ENCODE measurements around the gene FANCC.

The FANCC gene

DNA sequence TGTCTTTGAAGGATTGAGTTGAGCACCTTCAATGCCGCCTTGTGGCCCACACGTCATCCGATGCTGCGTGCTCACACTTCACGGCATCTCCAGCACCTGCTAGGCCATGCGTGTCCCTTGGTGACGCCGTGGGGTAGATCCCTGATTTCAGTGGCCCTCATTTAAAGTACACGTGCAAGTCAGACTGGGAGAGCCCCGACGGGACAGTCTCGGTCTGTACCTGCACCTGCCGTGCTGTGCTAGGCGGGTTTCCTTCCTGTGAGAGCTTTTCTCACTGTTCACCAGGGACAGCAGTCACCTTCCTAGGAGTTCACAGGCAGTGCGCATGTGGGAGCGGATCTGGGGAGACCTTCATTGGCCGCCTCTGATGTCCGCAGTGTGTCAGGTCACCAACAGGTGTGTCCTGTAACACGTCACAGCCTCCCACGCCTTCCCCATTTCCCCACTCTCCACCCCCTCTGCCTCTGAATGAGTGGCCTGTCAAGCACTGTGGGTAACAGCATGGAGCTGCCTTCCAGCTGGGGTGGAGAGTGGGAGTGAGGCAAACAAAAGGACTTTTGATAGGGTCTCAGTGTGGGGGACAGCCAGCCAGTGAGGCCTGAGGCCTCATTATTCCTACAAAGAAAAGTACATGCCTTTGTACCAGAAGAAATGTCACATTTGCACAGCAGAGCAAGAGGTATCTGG lies 236.4 kb downstream of the FANCC start:
- no peak for DNase-seq

DNA sequence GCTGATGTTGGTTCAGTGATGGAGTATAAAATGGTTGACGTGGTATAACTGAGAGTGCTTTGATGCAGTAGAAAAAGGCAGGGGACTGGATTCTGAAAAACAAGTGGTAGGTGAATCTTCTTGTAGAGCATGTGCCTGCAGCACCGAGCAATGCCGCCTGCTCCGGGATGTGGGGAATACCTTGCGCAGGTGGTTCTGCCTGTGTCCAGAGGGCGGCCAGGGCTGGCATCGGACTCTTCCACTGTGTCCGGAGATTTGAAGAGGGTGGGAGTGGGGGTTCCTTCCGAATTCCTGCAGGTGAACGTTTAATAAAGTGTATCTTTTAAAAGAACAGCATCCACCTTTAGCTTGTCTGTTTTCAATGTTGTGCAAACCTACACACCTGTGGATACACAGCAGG lies 238.0 kb downstream of the FANCC start:
- no peak for DNase-seq

DNA sequence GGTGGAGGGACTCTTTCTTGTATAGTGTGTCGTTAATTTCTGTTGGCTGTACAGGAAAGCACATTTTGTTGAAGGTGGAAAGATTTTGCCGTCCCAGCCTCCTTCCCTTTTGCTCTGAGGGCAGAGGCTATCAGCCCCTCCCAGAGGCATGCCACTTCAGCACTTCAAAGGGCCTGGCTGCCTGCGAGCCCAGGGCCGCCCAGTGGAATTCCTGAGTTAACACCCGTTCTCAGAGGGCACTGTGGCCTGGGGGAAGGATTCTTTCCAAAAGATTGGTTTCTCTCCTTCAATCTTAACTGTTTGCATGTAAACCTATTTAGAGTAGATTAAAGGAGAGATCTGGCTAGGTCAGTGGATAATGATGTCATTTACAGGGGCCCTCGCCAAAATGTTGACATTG lies 238.6 kb downstream of the FANCC start:
- no peak for DNase-seq

DNA sequence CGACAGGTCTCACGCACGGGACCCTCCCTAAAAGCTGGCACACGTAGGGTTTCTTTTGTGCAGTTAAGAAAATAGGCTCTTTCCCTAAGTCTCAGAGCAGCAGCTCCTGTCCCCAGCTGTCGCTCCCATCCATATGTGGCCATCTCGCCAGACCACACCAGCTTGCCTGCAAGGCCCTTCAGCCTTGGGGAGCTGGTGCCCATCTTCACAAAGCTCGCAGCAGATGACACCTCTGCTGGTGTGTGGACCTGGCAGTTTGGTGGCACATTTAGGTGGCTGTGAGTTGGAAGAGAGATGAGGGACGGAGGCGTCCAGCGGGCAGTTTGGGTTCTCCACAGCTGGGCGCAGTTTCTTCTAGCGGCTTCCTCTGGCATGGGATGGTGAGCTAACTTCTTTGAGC lies 239.0 kb downstream of the FANCC start:
- no peak for DNase-seq

DNA sequence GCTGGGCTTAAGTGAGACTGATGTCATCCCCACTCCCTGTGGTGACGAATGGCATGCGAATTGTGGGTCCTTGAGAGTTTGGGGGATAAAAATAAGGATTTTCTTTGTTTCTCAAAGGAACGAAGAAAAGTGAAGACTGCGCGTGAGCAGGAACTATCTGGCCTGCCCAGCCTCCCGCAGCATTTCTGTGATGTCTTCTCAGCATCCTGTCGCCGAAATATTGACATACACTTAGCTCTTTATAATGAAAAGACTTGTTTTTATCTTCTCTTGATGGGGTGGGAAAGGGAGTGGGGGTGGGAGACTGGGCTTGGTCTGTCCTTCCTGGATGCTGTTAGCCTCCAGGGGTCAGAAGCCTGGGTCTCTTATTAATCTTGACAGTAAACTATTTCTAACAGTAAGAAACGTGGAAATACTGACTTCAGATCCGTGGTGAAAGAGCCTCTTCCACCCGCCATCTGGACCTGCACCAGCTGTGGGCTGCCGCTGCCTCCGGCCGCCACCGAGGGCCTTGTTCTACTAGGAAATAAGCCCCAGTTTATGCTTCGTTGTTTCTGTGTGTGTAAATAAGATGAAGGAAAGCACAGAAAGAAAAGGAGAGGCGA lies 239.6 kb downstream of the FANCC start:
- no peak for DNase-seq

DNA sequence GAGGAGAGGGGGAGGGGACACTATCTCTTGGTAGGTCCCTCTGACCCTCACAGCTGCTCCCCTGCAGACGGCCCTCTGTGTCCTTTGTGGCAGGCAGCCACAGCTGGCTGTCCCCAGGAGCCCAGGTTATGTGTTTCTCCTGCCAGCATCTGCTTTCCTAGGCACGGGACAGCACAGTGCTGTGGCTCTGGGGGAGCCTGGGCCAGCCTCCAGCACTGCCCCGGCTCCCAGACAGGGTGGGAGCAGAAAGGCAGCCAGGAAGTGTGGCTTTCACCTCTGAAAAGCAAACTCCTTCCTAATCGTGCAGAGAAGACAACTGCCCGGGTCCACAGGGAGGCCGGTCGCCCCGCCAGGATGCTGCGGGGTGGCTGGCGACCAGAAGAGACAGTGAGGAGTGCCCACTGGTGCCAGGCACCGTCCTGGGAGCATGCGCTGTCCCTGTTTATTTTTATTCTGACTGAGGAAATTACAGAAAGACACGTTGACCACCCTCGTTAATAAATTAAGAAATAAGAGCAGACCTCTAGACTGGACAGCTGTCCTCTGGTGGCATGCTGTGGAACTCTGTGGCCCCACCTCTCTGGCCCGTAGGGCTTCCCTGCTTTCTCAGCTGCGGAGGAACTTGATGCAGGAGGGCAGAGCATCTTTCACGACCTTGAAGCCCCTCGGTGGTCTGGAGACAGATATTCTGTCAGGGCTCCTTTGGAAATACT lies 240.3 kb downstream of the FANCC start:
- no peak for DNase-seq

DNA sequence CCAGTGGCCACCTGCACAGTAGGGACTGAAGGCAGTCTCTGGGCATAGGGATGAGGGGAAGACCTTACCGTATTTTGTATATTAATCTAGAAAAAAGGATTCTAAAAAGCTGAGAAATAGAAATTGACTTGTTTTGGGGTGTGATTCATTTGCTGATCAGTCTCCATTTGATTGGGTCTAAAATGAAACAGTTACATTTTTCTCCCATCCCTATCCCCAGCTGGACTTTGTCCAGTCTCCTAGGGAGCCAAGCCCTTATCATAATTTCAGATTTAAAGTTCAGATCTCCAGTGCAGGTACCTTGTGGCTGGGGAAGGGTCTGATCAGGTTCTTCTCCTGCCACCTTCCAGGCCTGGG lies 240.8 kb downstream of the FANCC start:
- no peak for DNase-seq

DNA sequence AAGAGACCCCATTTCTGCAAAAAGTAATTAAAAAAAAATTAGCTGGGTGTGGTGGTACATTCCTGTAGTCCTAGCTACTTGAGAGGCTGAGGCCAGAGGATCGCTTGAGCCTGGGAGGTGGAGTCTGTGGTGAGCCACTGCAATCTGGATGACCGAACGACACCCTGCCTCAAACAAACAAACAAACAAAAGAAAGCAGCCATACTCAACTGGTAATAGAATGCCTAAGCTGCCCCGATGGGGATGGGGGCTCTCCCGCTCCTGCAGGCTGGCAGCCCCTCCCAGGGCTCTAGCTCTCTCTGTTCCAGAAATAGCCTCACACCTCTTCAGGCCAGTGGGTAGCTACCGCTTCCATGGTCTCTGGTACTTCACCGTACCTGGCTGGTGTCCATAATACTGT lies 241.8 kb downstream of the FANCC start:
- no peak for DNase-seq

DNA sequence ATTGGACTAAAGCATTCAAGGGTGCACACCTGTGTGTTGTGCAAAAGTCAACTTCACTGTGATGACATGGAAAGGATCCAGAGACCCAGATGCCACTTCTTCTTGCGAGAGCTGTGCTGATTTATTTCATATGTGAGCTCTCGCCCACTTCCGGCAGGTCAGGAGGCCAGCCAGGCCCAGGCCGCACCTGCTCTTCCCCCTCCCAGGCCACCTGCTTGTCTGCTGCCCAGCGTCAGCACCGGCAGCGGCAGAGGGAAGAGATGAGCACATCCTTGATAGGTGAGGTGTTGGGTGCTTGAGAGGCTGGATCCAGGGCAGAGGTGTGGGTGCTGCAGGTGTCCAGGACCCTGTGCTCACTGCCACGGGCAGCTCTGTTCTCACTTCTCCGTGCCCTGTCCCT lies 242.9 kb downstream of the FANCC start:
- no peak for DNase-seq

DNA sequence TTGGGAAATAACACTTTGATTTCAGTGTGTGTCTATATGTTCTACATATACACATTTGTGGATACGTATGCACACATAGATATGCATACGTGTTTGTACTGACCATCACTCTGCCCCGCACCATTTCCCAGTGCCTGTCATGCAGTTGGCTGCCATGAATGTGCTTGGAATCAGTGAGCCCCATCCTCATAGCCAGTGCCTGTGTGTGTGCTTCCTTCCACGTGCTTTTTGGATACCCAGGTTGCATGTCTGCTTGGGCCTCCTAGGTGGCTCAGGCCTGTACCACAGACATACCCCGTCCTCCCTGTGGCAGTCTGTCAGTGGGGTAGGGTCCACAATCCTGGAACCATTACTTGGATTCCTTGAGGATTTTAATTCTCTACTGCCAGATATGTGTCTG lies 243.6 kb downstream of the FANCC start:
- no peak for DNase-seq

DNA sequence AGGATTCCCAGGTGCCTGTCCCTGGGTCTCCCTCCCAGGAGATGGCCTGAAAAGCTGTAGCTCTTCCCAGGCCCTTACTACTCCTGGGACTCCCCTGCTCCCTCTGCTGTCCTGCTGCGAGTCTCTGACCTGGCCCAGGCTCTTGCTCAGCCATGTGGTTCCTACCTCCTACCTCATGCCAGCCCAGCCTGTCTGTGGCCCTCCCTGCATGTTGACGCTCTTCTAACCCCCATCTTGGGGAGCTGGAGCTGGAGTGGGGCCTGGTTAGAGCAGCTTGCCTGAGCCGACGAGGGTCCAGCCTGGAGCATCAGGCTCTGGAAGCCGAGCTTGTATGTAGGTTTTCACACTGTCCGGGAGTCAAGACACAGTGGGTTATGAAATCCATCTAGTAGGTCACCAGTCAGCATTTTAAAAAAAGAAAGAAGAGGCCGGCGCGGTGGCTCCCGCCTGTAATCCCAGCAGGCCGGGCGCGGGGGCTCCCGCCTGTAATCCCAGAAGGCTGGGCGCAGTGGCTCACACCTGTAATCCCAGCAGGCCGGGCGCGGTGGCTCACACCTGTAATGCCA lies 244.4 kb downstream of the FANCC start:
- no peak for DNase-seq

DNA sequence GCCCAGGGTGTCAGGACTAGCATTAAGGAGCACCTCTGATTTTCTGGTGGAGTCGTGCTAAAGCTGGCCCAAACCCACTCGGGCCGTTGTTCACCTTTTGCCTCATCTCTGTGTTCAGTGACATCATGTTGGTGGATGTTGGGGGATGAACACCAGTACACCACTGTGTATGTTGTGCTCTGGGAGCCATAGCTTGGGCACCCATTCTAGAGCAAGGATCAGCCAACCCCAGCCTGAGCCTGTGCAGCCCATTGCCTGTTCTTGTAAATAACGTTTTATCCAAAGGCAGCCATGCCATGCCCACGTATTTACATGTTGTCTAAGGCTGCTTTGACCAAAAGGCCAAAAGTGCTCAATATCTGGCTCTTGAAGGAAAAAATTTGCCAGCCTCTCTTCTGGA lies 245.6 kb downstream of the FANCC start:
- DNase-seq: no peak

DNA sequence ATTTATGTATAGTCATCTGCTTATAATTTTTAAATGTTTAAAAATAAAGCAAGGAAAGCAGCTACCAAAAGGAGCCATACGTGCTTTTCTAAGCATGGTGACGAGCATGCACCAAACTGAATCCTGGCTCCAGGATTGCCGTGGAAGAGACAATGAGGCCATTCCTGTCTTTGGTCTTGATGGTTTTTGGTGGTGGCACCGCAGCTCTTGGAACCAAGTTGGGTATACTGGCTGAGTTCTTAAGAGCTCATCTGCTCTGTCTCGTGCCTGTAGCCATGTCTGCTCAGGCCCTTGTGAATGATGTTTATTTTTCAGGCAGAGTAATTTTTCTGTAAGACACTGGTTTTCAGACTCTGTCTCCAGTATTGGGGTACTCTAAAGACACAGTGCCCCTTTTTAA lies 246.1 kb downstream of the FANCC start:
- no peak for DNase-seq

DNA sequence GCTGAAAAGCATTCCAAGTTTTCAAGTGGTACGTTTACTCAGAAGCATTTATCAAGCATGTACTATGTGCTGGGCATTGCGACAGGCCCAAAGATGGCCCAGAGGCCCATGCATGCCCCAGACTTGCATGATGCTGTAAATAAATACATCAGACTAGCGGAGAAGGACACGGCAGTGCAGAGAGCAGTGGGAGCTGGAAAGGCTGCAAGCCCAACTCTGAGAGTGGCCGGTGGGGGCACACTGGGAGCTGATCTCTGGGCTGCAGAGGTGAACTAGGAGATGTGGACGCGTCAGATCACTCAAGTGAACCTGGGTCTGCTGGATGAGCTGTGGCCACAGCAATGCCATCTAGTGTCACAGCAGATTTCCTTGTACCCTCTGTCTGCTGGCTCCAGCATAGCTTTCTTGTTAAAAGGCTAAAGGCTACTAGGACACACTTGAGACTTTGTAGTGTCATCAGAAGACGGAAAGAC lies 246.9 kb downstream of the FANCC start:
- DNase-seq: no peak

DNA sequence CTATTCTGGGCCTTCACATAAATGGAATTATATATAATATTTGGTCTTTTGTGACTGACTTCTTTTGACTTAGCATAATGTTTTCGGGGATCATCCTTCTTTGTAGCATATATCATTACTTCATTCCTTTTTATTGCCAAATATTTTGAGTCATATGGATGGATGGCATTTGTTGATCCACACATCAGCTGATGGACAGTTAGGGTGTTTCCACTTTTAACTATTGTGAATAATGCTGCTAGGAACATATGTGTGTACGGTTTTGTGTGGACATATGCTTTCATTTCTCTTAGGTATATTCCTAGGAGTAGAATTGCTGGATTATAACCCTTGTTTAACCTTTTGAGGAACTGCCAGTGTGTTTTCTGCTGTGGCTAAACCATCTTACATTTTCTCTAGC lies 249.6 kb downstream of the FANCC start:
- DNase-seq: no peak

DNA sequence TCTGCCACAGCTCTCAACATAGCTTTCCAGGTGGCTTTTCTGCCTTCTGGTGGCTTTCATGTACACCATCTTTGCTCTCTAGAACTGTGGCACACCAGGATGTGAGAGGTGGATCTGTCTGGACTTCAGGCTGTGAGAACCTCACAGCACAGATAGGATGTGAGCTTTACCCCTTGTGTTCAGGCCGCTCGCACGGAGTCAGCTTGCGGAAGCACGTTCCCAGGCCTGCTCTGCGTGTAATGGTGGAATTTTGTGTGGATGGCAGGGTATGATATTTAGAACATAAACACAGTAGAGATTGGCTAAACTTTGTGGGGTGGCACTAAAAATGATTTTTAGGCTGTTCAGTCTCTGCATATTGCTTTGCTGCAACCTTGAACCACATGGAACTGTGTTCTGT lies 250.5 kb downstream of the FANCC start:
- no peak for DNase-seq

DNA sequence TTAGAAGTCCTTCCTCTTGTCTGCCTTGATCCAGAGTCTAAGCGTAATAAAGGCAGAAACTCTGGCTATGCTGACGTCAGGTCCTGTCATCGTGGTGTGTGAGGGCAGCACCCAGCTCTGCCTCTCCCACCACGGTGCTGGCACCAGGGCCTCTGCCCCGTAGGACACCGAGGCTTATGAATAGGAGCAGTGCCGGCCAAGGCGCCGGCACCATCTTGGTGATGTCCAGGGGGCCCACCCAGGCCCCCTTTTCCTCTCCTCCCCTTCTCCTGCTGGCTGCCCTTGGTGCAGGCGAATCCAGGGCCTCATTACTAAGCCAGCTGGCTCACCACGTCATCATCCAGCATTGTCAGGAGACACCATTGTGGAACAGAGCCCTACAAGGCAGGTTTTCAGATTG lies 252.3 kb downstream of the FANCC start:
- DNase-seq: no peak

DNA sequence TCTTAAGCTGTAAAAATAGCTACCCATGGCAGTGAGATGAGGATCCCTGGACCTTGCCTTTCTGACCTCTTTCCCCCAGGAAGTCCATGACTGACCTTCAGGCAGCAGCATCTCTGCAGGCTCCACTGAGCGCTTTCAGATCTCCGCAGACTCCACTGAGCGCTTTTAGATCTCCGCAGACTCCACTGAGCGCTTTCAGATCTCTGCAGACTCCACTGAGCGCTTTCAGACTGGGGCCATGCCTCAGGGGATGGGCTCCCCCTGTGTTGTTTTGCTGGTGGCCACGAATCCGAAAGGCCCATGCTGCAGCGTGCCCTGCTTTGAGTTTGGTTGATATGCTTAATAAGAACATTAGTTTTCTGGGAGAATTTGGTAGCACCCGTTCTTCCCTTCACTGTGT lies 254.2 kb downstream of the FANCC start:
- no peak for DNase-seq

DNA sequence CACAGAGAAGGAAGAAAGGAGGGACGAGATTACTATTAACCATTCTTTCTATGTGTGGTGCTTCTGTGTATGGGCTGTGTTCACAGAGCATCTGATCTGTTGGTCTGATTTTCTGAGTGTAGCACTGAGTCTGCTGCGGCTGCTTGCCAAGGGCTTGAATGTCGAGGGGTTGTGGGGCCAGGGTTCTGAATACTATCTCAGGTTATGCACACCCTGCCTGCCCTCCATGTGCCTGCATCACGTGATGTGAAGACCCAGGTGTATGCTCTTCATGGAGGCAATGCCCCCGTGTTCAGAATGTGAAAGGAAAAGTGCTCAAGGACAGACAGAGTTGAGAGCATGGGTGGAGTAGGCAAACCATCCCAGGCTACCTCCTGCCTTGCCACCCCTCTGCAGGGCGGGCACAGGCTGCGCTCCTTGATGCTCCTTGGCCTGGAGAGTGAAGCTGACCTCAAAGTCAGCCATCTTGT lies 254.9 kb downstream of the FANCC start:
- no peak for DNase-seq

DNA sequence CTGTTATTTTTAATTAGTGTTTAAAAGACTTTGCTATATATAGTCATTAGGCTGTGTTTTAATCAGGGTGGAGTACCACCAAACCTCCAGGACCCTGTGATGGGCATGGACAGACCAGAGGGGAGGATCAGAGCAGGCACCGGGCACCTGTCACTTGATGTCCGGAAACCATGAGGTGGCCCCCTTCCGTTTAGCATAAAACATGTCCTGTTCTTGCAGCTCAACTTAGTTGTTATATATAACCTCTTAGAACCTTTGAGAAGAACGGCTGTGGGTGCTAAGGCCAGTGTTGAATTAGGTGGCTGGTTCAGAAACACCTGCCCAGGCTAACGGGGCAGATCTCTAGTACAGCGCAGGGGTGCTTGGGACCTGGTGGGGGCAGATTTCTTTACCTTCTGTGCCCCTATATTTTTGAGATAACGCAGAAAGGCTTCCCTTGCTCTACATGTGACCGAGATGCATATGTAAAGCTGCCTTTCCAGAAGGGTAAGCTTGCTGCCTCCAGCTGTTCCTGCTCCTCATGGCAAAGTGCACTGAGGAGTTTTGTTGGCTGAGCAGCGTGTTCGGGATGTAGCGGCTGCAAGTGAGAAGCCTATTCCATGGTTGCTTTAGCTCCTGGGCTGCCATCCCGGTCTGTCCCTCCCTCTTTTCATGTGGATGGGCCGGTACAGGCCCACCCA lies 255.5 kb downstream of the FANCC start:
- DNase-seq: no peak

DNA sequence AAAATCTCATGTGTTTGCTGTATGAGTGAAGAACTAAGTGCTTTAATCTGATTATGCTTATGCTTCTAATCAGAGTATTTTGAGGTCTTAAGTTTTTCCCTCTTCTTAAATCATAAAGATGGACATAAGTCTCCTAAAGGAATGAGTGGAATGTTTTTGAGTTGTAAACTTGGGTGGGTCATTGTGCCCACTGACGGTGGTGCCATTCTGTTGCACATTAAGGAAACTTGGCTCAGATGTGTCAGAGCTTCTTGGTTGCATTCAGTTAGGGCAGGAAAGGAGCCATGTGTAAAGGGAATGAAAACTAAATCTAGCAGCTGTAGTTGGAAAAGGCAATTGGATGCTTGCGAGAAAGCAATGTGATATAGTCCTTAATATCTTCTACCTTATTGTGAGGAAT lies 256.6 kb downstream of the FANCC start:
- no peak for DNase-seq

DNA sequence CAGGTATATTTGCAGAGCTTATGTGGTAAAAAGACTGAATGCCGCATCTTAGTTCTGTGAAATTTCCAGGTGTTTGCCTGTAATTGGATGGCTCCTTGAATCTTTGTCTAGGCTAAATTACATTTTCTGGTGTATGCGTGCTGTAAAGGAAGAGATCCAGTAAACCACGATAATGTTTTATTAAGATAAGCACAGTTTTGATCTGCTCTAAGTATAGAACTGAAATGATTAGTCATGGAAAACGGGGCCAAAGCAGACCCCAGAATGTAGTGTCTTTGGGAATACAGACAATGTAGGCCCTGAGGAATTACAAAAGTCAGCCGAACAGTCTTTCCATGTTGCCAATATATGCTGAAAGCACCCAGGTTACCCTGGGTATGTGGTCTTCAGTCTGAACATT lies 257.3 kb downstream of the FANCC start:
- no peak for DNase-seq

DNA sequence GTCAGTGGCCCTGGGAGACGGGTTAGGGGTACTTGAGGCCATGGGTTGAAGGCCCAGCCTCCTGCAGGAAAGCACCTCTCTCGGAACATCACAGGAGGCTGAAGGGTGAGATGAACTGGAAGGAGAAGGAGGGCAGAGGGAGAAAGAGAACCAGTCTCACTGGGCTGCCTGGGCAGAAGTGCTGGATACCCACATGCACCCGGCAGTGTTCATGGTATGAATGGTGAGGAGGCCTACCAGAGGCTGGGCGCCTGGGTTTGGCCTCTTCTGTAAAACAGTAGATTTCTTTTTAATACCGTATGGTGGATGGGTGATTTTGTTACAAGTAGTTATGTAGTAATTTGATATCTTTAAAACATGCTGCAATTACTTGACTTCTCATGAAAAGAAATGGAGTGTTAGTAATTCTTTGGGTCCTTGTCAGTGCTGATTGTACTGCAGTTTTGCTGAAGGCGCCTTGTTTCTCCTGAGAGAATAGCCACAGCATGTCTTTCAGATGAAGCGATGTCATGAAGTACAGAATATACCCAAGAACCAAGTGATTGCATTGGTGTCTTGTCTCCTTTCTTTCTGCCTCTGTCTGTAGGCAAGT lies 258.6 kb downstream of the FANCC start:
- no peak for DNase-seq

Measured in AML-193 (cell line).